ENCODE results near the gene GRID1. TPM values are rescaled to one million over a fixed set of nuclear protein-coding genes. Genes with fewer than 3 reads are reported as not detected.

GRID1 gene
- total RNA-seq, 1 donor: under 0.01 TPM

DNA sequence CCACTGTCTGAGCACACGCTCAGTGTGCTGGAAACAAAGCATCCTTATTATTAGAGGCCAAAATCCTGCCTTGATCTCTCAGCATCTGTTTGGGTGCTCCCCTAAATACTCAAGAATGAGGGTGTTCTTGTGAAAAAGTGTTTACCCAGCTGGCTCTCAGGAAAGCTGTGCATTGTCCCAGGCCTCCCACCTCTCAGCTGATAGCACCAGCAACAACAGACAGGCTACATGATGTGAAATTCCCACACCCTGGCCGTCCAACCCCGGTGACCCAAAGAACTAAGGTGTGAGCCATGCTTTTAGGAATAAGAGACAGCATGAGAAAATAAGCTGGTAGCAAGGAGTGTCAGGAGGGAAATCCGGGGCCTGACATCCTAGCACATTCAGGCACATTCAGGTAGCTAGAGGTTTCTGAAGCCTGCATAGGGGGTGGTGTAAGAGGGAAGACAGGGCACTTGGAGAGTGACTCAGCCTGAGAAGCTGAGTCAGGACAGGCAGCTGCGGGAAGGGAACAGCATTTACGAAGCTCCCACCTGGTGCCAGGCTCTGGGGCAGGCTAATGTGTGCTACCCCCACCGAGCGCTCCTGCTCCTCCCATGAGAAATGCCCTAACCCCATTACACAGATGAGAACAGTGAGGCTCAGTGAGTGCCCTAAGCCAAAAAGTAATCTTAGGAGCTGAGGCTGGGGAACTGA, 205.6 kb downstream of the GRID1 start:
- no peak for DNase-seq (ENCODE audit: low read depth in 2 of 3, low spot score in 2 of 3)

DNA sequence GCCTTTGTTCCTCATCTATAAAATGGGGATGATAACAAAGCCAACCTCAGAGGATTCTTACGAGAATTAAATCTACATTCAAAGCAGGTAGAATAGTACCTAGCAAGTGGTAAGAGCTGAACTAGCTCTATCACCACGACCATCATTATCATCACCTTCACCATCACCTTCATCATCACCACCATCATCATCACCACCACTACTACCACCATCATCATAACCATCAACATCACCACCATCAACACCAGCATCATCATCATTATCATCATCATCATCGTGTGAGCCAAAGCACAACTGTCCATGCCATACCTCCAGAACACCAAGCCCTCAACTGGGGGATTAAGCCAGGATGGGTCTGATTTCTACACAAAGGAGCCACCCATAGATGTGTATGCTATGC, 206.8 kb downstream of the GRID1 start:
- no peak for DNase-seq (ENCODE audit: low read depth in 2 of 3, low spot score in 2 of 3)

DNA sequence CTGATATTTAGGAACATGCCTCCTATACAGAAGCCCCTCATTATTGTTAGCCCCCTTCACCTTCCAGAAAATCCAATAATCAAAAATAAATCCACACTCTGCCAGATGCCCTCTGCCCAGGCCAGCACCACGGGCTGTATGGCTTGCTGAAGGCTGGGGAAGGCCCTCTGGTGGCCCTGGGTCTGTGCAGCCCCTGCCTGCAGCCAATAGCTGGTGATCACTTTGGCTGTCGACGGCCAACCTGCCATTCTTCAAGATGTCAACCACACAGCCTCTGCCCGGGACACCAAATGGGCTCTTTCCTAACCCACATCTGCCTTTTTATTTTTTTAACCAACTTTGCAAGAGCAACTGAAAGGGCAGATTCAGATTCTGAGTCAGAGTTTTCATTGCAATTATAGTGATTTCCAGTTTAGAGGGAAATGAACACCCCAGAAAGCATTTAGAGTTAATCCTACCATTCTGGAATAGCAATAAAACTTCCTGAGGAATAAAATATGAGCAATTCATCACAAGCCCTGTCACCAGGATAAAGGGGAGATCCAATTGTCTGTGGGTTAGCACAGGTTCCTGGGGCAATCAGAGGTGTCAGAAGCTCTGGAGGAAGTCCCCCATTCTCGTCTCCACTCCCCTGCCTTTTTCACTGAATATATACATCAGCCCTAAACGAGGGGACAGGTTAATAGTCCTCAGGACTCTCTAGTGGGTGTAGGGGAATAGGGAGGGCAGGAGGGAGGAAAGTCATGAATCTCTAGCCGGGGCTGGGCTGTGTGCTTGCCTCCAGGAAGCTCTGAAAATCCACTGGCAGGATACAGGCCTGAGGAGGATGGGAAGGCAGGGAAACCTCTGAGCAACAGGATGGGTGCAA, 211.3 kb downstream of the GRID1 start:
- DNase-seq (ENCODE audit: low read depth in 2 of 3, low spot score in 2 of 3): no peak

DNA sequence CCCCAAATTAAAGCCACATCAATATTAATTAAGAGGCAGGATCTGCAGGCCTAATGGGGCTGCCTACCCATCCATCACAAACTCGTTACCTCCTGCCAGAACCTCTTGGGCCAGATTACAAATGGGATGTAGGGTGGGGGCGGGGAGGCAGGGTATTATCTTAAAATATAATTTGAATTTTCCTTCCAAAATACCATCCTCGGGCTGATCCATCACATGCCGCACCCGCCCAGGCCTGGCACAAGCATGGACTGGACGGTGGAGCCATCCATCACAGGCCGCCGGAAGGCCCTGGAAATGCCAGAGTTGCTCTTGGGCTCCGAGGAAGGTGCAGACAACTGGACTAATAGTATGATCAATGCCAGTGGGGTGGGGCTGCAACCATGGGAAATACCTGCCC, 212.8 kb downstream of the GRID1 start:
- DNase-seq (ENCODE audit: low read depth in 2 of 3, low spot score in 2 of 3): no peak

DNA sequence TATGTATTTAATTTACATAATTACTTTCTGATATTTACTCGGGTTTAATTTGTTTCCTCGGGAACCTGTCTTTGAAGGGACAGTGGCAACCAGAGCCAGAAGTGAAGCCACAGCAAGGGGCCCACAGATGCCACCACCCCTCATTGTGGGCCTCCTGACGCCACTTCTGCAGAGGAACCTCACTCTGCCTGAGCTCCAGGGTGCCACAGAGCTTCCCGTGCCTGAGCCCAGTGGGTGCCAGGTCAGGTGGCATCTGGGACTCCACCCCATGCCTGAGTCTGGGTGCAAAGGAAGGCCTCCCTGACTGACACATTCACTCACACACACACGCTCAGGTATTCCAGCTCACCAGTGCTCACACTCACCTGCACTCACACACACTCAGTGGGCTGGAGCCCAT, 213.7 kb downstream of the GRID1 start:
- DNase-seq (ENCODE audit: low read depth in 2 of 3, low spot score in 2 of 3): no peak

DNA sequence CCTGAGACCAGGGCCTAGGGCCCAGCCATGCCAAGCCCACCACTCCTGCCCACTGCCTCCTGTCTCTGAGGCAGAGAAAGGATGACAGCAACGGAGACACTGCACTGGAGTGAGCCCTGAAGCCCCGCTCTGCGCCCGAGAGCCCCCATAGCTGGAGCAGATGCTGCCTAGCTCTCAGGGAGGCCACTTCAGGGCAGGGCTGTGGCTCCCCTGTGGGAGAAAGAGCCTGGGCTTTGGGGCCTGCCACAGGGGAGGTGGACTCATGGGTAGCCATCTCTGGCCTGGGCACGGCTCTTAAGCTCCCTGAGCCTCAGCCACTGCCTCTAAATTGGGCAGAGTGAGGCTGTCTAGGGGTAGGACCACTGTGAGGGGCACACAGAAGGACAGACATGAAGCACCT, 214.2 kb downstream of the GRID1 start:
- no peak for DNase-seq (ENCODE audit: low read depth in 2 of 3, low spot score in 2 of 3)

DNA sequence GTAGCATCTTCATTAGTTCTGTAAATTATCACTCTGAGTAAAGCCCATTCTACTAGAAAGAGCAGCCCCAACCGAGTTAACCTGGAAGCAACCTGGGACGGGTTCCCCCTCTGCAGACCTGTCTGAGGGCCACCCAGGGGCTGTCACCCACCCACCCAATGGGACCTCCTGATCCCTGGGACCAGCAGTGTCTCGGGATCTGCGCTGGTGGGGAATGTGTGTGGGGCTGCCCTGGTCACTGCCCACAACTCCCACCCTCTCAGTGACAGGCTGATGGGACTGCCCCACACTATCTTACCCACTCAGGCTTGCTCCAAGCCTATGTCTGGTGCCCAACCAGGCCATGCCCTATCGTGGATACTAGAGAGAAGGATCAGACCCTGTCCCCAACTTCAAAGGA, 215.0 kb downstream of the GRID1 start:
- no peak for DNase-seq (ENCODE audit: low read depth in 2 of 3, low spot score in 2 of 3)

DNA sequence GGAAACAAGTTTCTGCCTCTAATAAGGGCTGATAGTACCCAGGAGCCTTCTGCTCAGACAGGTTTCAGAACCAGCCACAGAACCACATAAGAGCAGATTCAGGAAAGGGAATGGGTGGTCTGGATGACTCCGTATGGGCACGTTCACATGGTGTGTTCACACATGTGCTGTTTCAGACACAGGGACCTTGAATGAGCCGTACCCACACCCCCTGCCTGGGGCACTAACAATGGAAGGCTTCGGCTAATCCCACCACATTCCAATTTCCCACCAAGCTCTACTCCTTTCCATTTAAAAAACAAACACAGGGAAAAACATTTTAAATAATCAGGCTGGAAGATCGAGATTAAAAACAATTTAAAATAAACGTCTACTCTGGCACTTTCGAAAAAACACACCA, 217.3 kb downstream of the GRID1 start:
- no peak for DNase-seq (ENCODE audit: low read depth in 2 of 3, low spot score in 2 of 3)

DNA sequence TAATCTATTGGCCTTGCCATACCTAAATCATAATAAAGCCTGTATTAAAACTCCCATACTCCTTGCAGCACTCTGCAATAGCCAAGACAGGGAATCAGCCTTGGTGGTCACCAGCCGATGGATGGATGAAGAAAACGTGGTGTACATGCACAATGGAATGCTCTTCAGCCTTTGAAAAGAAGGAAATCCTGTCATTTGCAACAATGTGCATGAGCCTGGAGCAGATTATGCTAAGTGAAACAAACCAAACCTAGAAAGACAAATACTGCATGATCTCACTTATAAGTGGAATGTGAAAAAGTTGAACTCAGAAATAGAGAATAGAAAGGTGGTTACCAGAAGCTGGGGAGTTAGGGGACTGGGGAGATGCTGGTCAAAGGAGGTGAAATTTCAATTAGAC, 218.5 kb downstream of the GRID1 start:
- DNase-seq (ENCODE audit: low read depth in 2 of 3, low spot score in 2 of 3): no peak

DNA sequence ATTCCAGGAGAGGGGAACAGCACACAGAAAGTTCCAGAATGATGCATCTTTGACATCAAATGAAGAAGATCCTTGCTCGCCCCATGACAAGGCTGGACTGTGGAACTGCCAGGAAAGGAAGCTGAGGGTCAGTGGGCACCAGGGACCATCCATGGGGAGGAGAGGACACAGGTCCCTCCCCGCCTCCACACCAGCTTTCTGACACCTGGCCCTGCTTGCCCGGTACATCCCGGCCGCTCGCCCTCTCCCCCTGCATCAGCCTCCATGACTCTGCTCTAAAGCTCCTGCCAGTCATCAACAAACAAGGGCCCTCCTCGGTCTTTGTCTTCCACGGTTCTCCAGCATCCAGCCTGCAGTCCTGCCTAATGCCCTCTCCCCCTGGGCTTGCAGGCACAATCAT, 222.3 kb downstream of the GRID1 start:
- DNase-seq (ENCODE audit: low read depth in 2 of 3, low spot score in 2 of 3): no peak

DNA sequence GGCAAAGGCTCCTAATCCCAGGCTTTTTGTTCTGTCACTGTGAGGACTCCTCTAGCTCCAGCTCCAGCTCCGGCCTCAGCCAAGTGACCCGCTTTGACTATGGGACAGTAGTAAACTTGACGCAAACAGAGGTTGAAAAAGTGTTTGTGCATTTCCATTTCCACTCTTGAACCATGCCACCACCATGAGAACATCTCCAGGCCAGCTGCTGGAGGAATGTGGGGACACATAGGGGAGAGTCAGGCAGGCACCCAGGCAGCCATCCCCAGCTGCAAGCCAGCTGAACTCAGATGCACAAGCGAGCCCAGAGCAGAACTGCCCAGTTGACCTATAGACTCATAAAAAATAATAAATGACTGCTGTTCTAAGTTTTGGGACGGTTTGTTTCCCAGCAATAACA, 224.7 kb downstream of the GRID1 start:
- DNase-seq (ENCODE audit: low read depth in 2 of 3, low spot score in 2 of 3): no peak

DNA sequence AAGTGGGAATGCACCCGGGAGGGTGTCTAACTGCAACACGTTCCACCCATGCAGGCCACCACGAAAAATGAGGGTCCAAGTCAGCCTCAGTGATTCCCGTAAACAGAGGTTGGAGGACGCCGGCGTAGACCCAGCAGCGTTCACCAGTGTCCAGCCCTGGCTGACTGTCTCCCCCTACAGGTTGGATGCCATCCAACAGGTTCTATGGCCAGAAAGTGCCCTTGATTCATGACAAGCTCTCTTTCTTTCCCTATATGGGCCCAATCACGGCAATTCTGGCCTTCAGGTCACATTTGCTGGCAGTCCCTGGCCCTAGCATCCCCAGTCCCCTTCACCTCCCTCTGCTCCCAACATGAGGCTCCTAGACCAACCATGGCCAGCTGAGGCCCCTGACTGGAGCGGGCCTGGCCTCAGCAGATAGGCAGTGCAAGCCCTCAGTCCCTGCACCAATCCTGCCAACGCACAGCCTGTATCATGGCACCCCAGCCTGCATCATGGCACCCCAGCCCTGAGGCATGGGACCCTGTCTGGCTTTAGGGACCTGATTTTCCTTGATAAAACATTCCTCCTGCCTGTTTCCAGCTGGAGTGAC, 227.4 kb downstream of the GRID1 start:
- peak in 1 of 3 donors; percentile 30 for DNase-seq (ENCODE audit: low read depth in 2 of 3, low spot score in 2 of 3)

DNA sequence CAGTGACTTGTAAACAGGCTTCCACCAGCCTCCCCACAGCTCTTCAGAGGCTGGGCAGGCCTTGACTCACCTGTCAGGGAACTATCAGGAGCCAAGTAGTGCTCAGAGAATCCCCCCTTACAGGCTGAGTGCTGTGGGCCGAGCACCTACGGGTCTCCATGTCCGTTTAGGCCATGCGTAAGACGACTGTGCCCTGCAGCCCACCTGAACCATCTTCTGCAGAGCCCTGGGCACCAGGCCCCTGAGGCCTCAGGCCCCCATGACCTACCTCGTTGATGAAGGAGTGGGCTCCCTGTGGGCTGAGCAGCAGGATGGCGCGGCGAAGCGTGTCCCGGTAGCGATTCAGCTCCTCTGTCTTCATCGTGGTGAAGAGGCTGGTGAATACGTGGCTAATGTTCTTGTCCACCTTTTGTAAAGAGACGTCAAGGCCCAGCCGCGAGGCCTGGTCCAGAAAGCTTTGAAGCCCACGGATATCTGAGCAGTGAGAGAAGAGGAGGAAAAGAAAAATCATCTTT, 228.0 kb downstream of the GRID1 start:
- no peak for DNase-seq (ENCODE audit: low read depth in 2 of 3, low spot score in 2 of 3)

DNA sequence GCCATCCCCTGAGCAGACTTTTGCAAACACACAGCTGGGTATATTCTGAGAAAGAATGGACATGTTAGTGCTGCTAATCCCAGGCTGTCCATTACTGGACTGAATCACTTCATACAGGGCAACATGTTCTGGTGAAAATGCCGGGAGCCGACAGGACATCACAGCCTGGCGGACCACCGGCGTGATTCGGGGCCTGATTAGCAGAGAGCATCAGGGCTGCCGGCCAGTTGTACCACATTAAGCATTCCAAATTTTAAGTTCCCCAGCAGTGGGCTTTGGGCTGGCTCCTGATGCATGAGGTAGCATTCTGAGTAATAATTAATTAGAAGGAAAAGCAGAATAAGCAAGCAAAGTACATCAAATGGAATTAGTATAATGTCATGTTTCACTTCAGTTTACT, 229.0 kb downstream of the GRID1 start:
- DNase-seq (ENCODE audit: low read depth in 2 of 3, low spot score in 2 of 3): no peak

DNA sequence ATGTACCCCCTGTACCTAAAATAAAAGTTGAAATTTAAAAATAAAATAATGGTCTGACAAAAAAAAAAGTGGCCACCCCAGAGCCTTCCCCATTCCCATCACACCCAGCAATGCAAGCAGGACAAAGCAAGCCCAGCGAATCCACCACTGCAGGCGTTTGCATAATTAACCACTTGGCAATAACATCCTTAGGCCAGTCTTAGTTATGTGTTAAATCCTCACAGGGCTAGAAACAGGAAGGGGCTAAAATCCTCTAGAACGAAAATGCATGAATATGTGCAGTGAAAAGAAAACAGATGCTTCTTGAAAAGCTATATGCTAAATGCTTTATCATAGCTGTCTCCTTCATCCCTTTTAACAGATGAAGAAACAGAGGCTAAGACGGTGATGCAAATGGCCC, 229.7 kb downstream of the GRID1 start:
- DNase-seq (ENCODE audit: low read depth in 2 of 3, low spot score in 2 of 3): no peak

DNA sequence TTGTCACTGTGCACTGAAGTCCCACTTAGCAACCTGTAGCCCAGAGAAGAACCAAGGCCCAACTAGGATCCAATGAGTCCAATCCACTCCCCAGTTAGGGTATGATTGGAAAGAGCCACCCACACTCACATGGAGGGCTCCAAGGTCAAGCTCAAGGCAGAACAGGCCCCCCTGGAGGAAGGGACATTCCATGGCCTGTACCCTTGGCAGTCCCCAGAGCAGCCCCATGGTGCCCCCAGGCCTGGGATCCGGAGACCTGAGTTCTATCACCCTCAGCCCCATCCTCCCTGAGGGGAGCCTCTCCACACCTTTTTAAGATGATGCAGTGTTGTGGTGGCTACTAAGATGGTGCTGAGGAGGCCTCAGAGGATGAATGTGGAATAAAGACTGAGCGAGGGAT, 231.4 kb downstream of the GRID1 start:
- no peak for DNase-seq (ENCODE audit: low read depth in 2 of 3, low spot score in 2 of 3)

DNA sequence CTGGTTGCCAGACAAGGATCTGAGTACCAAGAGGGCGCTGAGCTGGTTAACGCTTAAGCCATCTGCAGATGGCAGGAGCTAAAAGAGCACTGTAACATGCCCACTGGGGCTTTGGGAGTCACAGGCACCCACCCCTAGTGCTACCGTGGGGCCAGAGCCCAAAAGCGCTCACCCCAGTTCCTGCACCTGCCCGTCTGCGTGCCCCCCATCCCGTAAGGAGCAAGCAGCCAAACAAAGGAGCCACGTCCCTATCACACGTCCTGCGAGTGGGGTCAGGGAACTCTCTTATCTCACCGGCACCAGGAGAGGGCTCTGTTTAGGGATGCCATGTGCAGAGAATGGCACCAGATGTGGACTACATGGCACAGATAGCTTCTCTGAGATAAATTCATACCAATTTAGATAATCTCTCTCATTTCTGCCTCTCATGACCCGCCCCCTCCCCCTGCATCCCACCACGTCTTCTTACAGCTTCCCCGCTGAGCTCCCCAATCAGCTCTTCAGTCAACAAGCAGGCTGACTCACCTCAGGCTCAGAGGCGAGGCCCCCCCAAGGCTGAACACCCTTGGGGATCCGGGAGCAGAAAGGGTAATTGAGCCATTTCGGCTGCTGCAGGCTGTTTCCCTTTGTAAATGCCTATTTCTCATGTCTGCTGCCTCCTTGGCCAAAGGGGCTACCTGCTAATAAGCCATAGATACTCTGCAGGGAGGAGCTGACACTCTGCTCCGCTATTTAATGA, 235.7 kb downstream of the GRID1 start:
- DNase-seq (ENCODE audit: low read depth in 2 of 3, low spot score in 2 of 3): no peak

DNA sequence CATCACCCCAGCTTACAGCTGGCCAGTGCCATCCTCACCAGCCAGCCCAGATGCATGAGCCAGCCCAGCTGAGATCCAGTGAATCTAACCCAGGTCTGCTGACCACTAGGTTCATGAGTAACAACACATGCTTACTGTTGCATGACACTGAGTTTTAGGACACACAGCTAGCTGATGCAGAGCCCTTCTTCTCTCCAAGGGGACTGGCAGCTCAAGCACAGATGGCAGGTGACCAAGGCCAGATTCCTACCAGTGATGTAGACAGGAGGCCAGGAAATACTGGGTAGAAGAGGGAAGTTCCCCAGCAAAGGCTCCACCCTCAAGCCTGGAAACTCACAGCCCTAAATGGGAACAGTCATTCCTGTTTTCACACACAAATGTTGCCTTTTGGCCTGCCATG, 236.6 kb downstream of the GRID1 start:
- DNase-seq (ENCODE audit: low read depth in 2 of 3, low spot score in 2 of 3): no peak

DNA sequence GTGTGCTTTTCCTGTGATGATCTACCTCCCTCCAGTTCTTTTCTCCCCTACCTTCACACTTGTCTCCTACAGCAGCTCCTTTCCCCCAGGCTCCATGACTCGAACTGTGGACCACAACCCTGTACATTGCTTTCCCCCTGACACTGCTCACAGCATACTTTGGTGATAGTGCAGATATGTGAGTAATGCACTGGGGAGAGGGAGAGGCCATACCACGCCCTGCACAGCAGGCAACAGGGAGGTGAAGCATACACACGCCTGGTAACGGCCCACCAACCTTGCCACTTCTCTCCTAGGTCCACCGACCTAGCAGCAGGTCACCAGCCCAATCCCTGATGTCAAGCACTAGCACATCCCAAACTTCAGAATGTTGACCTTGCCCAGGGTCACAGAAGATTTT, 238.2 kb downstream of the GRID1 start:
- DNase-seq (ENCODE audit: low read depth in 2 of 3, low spot score in 2 of 3): no peak

DNA sequence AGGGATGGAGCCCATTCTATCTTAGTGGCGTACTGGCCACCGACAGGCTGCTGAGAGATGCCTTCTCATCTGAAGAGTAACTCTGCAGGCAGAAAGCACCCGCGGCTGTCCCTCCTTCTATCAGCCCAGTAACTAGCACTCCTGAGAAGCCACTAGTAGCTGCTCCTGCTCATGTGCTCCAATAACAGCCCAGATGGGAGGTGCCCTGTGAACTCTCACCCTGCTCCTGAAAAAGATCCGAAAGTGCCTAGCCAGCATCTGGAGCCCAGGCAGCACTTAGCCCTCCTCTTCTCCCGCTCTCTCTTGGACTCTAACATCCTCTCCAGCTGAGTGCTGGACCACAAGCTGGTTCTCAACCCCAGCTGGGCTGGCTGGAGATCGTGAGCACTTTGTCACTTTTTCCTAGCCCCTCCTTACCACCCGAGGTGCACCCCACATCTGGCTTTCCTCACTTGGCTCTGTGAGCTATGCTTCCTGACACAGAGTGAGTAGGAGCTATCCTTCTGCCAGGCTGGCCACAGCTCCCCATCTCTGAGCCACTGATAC, 239.2 kb downstream of the GRID1 start:
- no peak for DNase-seq (ENCODE audit: low read depth in 2 of 3, low spot score in 2 of 3)

DNA sequence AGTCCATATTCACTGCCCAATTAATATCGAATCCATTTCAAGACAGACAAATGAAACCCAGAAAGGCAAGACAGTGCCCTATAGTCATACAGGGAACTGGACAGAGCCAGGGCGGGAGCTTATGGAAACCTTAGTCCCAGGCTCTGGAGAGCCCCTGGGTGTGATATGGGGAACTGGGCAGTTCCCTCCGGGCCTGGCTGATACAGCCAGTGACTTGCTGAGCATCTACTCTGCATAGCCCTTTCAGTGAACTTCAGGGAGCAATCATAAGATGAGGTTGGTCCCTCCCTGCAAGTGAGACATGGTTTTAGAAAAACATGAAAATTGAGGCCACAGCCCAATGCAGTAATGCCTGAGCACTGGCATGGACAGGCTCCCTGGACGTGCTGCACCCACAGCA, 241.9 kb downstream of the GRID1 start:
- DNase-seq (ENCODE audit: low read depth in 2 of 3, low spot score in 2 of 3): no peak

Data from hematopoietic multipotent progenitor cell (in vitro differentiated cells).